ENCODE data around the gene DRC1. TPM values are rescaled to one million over a fixed set of nuclear protein-coding genes. Genes with fewer than 3 reads are reported as not detected.

Gene DRC1
- polyA plus RNA-seq, 1 donor = 3.4 TPM

- DNase-seq = no peak
These were observed 91.8 kb downstream of the DRC1 start for GRCh38 chr2:26493566-26493965.

DNA sequence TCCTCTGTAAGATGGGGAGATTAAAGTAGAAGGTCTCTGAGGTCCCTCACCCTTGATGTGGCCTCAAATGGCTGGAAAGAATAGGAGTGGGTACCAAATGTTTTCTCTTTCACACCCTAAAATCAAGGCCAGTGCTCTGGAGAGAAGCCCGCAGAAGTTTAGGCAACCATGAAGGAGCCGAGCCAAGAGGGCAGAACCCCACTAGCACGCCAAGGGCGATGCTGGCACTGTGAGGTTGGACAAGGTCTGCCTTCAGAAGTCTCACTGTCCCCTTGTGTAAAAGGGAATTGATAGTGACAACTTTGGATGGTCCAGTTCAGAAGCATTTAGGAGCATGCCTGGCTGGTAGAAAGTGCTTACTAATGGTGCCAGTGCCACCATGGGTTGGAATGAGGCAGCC lies 92.5 kb downstream of the DRC1 start:
- no peak for DNase-seq

DNA sequence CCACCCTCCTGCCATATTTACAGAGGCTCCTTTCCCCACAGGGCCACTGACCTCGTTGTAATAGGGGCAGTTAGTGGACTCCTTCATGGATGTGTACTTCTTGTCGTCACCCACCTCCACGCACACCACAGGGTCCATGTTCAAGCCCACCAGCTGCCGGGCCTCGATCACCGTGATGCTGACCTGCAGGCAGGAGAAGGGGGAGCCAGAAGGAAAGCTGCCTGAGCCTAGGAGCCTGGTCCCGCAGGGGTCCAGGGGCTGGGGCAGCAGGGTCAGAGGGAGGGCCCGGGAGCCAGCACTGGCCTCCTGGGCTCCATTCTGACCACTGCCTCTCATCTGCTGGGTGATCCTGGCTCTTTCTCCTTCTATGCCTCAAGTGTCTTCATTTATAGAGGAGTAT lies 93.2 kb downstream of the DRC1 start:
- no peak for DNase-seq

GRCh38 chr2:26495705-26496297 lies 94.1 kb downstream of the DRC1 start:
- peak; percentile 71 for DNase-seq

DNA sequence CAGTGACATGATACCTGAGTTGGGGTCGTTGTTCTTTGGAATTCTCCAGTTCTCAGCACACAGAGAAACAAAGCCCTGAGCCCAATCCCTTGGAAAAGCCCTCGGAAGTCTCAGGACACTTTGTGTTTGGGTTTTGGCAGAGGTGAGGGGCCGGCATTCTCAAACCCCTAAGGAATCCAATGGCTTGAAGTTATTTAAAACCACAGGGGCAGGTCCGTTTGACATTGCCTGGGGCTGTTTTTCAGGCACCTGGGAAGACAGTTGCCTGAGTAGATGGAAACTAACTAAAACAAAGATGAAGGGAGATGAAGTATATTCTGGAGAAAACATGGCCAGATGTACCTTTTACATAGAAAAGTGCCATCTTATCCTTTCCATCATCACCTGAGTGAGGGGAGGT lies 98.7 kb downstream of the DRC1 start:
- DNase-seq = no peak

GRCh38 chr2:26503231-26503880 lies 101.6 kb downstream of the DRC1 start:
- DNase-seq = peak; percentile 82

- no peak for DNase-seq
These were observed 102.3 kb downstream of the DRC1 start for GRCh38 chr2:26504002-26504401.

DNA sequence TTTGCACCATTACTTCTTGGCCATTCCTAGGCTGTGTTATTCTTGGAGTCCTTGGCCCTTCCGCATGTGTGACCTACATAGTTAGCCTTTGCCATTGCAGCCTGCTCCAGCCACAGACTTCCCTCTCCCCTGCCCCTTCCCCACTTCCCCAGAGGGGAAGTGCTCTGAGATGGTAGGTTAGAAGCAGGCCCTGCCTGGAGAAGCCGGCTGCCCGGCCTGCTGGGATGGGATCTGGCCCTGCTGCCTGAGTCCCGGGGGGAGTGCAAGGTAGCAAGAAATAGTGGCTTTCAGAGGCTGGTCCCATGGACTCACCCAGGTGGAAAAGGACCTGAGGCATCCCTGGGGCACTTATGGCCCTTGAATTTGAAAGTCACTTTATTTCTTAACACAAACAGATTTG lies 104.6 kb downstream of the DRC1 start:
- DNase-seq = no peak

Other genes with a start within 250 kb of the DRC1 start
- 6.7 TPM for gene GAREM2, start 228.8 kb upstream of the DRC1 start, polyA plus RNA-seq (ENCODE audit: insufficient read length)
- 234 TPM for gene HADHA, start 157.3 kb upstream of the DRC1 start, polyA plus RNA-seq (ENCODE audit: insufficient read length)
- gene HADHB, start 157.0 kb upstream of the DRC1 start, polyA plus RNA-seq (ENCODE audit: insufficient read length) = 184 TPM
- 27.6 TPM for gene SELENOI, start 55.8 kb upstream of the DRC1 start, polyA plus RNA-seq (ENCODE audit: insufficient read length)
- gene ADGRF3, start 55.1 kb upstream of the DRC1 start, polyA plus RNA-seq (ENCODE audit: insufficient read length) = 2.5 TPM
- gene OTOF, start 76.2 kb downstream of the DRC1 start, polyA plus RNA-seq (ENCODE audit: insufficient read length) = 0.23 TPM
- gene CIB4, start 239.4 kb downstream of the DRC1 start, polyA plus RNA-seq (ENCODE audit: insufficient read length) = 0.48 TPM

All from left kidney (tissue), 2 donors.